GM18861 (cell line): ENCODE results near the gene KMT5C.
A peak's percentile ranks its signal among the peaks of the same experiment; 100 is the strongest.

Experiments used
- ATAC-seq: cut with Tn5 transposase; IDR thresholded peaks from one replicate; pipeline ENCODE4 v1.9.1; 2021; ENCODE audit not compliant: unreplicated experiment

KMT5C gene

DNA sequence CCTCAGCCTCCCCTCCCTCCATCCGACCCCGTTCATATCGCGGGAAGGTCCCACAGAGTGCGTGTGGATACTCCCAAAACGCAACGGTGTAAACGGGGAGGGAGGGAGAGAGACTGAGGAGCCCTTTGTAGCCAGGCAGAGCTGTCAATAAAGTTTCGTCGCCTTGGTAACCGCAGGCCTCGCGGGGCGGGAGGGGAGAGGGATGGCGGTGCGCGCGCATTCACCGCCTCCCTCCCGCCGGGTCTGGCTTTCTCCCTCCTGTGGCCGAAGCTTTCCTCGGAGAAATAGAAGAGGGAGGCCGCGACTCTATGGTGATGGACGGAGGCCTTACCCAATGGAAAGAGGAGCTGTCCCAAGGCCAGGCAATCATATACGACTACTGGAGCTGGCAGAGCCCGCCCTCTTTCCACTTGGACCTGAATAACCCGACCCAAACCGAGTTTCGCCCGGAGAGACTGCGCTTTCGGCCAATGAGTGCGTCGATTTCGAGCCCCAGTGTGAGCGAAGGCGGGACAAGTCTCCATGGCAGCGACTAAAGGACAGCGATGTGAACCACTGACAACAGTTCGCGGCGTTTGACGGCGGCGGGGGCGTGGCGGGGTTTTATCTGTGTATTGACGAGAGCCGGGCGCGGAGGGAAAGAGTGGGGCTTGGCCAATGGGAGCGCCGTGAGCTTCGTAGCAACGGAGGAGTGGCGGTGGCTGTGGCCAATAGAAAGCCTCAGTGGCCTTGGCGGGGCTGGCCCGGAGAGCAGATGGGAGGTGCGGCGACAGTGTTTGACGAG, at the start of gene KMT5C:
KMT5C (plus strand) TSS at position 772 of the 784 bp plus-strand sequence. CDS start 2,061 bp downstream, outside the sequence.
- peak; percentile 82 for ATAC-seq

DNA sequence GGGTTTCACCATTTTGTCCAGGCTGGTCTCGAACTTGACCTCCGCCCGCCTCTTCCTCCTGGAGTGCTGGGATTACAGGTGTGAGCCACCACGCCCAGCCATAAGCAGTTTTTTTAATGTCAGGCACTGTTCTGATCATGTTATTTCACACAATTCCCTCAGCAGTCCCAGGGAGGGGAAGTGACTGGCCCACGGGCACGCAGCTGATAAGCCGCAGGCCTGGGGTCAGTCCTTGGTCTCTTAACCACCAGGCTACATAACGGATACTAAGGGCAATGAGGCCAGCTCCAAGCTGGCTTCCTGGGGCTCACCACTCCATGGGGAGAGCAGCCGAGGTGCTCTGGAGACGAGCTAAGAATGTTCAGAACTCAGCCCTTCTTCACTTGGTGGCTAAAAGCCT, 42.4 kb upstream of the KMT5C start:
- no peak for ATAC-seq

GRCh38 chr19:55299991-55300390, 39.7 kb upstream of the KMT5C start:
- no peak for ATAC-seq

- ATAC-seq, result no peak
Measured at GRCh38 chr19:55300886-55301458, 38.7 kb upstream of the KMT5C start.

- ATAC-seq, result no peak
Measured at GRCh38 chr19:55301459-55302317, 38.0 kb upstream of the KMT5C start.

DNA sequence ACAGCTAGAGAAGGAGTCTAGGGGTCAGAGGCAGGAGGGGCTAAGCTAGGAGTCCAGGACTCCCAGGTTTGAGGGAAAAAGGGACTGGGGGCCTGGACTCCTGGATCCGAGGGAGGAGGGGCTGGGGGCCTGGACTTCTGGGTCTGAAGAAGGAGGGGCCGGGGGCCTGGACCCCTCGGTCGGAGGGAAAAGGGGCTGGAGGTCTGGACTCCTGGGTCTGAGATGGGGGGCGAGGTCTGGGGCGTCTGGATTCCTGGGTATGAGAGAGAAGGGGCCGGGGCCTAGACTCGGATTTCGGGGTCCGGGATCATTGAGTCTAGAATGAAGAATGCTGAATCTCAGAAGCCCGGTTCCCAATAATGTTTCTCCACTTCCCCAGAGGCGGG, 37.4 kb upstream of the KMT5C start:
- ATAC-seq, result no peak

DNA sequence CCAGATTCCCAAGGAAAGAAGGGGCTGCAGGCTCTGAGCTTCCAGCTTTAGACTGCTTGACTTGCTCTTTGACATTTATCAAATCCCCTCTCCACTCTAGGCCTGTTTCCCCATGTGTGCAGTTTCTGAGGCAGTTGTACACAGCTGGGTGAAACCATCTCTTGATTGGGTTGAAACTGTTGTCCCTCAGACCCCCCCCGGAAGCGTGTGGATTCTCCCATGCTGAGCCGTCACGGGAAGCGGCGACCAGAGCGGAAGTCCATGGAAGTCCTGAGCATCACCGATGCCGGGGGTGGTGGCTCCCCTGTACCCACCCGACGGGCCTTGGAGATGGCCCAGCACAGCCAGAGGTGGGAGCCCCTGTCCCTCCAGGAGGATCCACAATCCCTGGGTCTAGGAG, 36.2 kb upstream of the KMT5C start:
- no peak for ATAC-seq

DNA sequence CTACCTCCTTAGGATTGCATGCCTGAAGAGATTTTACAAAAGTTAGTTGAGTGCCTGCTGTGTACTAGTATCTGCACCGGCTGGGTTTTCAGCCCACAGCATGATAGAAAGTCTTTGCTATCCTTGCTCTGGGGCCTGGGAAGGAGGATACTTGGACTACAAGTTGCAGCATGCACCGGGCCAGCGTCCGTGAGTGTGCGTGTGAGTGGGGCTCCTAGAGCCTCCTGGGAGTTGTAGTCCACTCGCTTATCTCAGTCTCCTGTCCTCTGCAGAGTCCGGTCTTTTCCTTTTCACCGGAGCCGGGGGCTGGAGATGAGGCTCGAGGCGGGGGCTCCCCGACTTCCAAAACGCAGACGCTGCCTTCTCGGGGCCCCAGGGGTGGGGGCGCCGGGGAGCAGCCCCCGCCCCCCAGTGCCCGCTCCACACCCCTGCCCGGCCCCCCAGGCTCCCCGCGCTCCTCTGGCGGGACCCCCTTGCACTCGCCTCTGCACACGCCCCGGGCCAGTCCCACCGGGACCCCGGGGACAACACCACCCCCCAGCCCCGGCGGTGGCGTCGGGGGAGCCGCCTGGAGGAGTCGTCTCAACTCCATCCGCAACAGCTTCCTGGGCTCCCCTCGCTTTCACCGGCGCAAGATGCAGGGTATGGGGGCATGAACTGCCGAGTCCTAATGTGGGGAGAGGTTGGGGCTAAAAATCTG, 35.2 kb upstream of the KMT5C start:
- ATAC-seq, result no peak

GRCh38 chr19:55304980-55305379, 34.7 kb upstream of the KMT5C start:
- no peak for ATAC-seq

DNA sequence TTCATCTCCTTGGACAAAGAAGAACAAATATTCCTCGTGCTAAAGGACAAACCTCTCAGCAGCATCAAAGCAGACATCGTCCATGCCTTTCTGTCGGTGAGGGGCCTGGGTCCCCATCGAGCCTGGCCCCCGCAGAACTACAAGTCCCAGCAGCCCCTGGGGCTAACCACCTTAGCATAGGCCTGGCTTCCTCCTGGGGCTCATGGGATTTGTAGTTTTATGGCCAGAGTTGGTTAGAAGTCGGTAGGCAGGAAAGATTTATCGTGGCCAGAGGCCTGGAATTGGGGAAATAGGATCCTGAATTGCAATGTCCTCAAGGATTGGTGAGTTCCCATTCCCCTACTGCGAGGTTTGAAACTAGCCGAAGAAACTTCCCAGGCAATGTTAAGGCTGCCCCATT, 34.2 kb upstream of the KMT5C start:
- no peak for ATAC-seq

DNA sequence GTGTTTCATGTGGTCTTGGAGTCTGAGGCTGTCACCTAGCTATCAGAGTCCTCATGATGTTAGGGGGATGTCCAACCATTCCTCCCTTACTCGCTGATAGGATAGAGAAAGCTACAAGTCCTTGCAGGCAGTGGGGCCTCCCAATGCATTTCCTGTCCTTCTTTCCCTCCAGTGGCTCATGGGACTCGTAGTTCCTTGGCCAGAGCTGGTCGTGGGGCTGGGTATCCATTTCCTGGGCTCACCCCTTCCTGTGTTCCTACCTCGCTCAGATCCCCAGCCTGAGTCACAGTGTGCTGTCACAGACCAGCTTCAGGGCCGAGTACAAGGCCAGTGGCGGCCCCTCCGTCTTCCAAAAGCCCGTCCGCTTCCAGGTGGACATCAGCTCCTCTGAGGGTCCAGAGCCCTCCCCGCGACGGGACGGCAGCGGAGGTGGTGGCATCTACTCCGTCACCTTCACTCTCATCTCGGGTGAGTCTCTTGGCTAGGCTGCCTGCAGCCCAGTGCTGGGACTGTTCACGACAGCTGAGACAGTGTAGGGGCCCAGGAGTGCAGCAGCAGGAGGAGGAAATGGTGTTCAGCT, 33.6 kb upstream of the KMT5C start:
- no peak for ATAC-seq

DNA sequence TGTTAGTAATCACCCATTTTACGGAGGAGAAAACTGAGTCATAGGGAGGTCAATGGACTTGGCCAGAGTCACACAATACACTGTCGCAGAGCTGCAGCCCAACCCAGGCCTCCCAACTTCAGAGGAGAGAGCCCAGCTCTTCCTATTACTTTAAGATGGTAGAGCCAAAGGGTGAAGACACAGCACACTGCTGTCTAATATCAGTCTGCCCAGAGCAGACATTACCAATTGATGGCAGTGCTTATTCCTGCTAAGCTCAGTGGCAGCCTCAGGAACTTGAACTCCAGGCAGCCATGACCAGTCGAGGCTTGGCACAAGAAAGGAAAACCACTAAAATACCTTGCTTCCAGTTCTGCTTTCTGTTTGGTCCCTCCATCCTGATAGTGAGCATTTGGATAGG, 33.0 kb upstream of the KMT5C start:
- no peak for ATAC-seq

GRCh38 chr19:55308281-55308680, 31.4 kb upstream of the KMT5C start:
- no peak for ATAC-seq

DNA sequence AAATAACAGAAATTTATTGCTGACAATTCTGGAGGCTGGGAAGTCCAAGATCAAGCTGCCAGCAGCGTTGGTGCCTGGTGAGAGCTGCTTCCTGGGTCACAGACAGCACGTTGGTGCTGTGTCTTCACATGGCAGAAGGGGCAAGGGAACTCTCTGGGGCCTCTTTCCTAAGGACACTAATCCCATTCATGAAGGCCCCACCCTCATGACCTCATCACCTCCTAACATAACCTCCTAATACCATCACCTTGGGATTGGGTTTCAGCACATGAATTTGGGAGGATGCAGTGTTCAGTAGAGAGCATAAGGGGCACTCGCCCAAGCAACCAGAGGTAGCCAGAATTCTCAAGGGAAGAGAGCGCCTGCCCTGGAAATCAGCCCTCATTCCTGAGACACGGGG, 30.2 kb upstream of the KMT5C start:
- no peak for ATAC-seq

DNA sequence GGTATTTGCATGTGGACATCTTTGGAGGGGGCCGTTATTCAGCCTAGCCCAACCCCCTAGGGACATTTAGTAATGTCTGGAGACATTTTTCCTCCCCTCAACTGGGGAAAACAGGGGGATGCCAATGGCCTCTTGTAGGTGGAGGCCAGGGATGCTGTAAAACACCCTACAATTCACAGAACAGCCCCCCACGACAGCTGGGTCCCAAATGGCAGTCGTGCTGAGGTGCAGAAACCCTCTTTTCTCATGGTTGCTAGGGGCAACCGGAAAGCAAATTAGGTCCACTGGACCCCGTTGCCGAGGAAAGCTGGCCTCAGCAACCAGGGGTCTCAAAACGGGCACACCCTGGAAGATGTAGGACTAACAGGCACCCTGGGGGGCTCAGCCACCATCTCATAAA, 29.2 kb upstream of the KMT5C start:
- ATAC-seq, result no peak

GRCh38 chr19:55311397-55311796, 28.3 kb upstream of the KMT5C start:
- no peak for ATAC-seq

- ATAC-seq, result no peak
Measured at GRCh38 chr19:55311797-55312196, 27.9 kb upstream of the KMT5C start.

- no peak for ATAC-seq
Measured at GRCh38 chr19:55312621-55313512, 26.8 kb upstream of the KMT5C start.

DNA sequence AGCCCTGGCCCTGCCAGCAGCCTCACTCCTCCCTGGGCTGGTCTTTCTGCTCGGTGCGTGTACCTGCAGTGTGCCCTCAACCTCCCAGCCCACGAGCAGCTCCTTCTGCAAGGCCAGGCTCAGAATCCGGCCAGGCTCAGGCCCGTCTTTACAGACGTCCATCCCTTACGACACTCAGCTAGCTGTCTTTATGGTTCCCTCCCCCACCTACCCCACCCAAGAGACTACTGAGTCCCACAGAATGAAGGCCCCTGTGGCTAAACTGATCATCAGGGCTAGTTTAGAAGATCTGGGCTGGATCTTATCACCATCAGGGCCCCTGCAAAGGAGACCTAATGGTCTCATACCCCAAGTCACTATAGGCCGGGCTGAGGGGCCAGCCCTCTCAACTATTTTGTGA, 25.3 kb upstream of the KMT5C start:
- no peak for ATAC-seq

DNA sequence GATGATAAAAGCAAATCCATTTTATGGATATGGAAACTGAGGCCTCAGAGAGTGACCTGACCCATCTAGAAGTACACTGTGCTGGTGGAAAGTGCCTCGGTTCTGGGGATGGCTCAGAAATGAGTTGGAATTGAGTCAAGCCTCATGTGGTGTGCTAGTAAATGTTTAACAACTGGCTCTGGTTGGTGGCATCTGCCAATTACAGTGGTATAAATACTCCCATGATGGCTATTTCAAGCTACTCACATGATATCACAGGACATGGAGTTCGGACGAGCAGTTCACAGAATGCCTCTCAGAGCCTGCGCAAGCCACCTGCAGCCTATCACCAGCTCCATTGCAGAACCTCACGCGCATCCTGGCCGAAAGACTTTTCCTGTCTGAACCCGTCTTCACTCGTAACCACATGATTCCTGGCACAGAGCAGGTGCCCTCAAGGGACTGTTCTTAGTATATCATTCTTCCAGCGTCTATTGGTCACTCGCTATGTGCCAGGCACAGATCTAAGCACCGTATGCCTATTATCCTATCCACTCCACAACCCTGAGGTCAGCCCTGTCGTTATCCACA, 23.6 kb upstream of the KMT5C start:
- no peak for ATAC-seq
